ENCODE measurements around the gene SGSM1.
A peak's percentile ranks its signal among the peaks of the same experiment; 100 is the strongest.
"Not testable (repeated sequence)": the region's sequence is repeated elsewhere in the genome, so short reads cannot be mapped to it uniquely, and the experiment has no call there.

The SGSM1 gene

GRCh38 chr22:24807284-24807950 lies 1.4 kb downstream of the SGSM1 start:
- DNase-seq: no peak

- DNase-seq: no peak
These were observed 3.3 kb downstream of the SGSM1 start for GRCh38 chr22:24809331-24809730.

GRCh38 chr22:24810043-24810749 lies 4.2 kb downstream of the SGSM1 start:
- DNase-seq: peak; percentile 78

- DNase-seq: no peak
These were observed 7.2 kb downstream of the SGSM1 start for GRCh38 chr22:24812950-24813775.

- DNase-seq: no peak
These were observed 8.1 kb downstream of the SGSM1 start for GRCh38 chr22:24813861-24814770.

- DNase-seq: no peak
These were observed 10.8 kb downstream of the SGSM1 start for GRCh38 chr22:24816806-24817205.

- DNase-seq: no peak
These were observed 13.5 kb downstream of the SGSM1 start for GRCh38 chr22:24819487-24819886.

GRCh38 chr22:24819911-24820461 lies 14.0 kb downstream of the SGSM1 start:
- DNase-seq: no peak

- DNase-seq: no peak
These were observed 16.5 kb downstream of the SGSM1 start for GRCh38 chr22:24822471-24822870.

GRCh38 chr22:24823787-24824186 lies 17.8 kb downstream of the SGSM1 start:
- DNase-seq: no peak

GRCh38 chr22:24824250-24824649 lies 18.2 kb downstream of the SGSM1 start:
- no peak for DNase-seq

- no peak for DNase-seq
These were observed 18.9 kb downstream of the SGSM1 start for GRCh38 chr22:24824915-24825314.

GRCh38 chr22:24826710-24827285 lies 20.8 kb downstream of the SGSM1 start:
- DNase-seq: no peak

GRCh38 chr22:24827296-24827695 lies 21.3 kb downstream of the SGSM1 start:
- peak; percentile 91 for DNase-seq

- DNase-seq: no peak
These were observed 24.4 kb downstream of the SGSM1 start for GRCh38 chr22:24830205-24830979.

- DNase-seq: no peak
These were observed 25.7 kb downstream of the SGSM1 start for GRCh38 chr22:24831687-24832086.

- DNase-seq: no peak
These were observed 28.0 kb downstream of the SGSM1 start for GRCh38 chr22:24833881-24834495.

GRCh38 chr22:24834845-24835570 lies 29.0 kb downstream of the SGSM1 start:
- peak; percentile 31 for DNase-seq

GRCh38 chr22:24836282-24836681 lies 30.3 kb downstream of the SGSM1 start:
- DNase-seq: no peak

- not testable (repeated sequence) for DNase-seq
These were observed 31.5 kb downstream of the SGSM1 start for GRCh38 chr22:24837517-24837916.

Data from DMS153 (cell line).